HG03432 (cell line): ENCODE data around the gene NHERF1.
A peak's percentile ranks its signal among the peaks of the same experiment; 100 is the strongest.

Experiments
- ATAC-seq: cut with Tn5 transposase; IDR thresholded peaks from one replicate; pipeline ENCODE4 v1.9.1; 2021; ENCODE audit warnings: mild to moderate bottlenecking, moderate library complexity; ENCODE audit not compliant: unreplicated experiment

NHERF1 gene

GRCh38 chr17:74748529-74749278 lies at the start of gene NHERF1:
Gene NHERF1 (plus strand): TSS chr17:74748628. CDS start chr17:74748847, 219 bp downstream.
- peak; percentile 86 for ATAC-seq

- ATAC-seq, result no peak
Observed at GRCh38 chr17:74699236-74699635, 49.2 kb upstream of the NHERF1 start.

- no peak for ATAC-seq
Observed at GRCh38 chr17:74702116-74702871, 46.1 kb upstream of the NHERF1 start.

GRCh38 chr17:74703311-74703710 lies 45.1 kb upstream of the NHERF1 start:
- no peak for ATAC-seq

GRCh38 chr17:74704544-74704943 lies 43.9 kb upstream of the NHERF1 start:
- no peak for ATAC-seq

- no peak for ATAC-seq
Observed at GRCh38 chr17:74711058-74711824, 37.2 kb upstream of the NHERF1 start.

- no peak for ATAC-seq
Observed at GRCh38 chr17:74712301-74712700, 36.1 kb upstream of the NHERF1 start.

- no peak for ATAC-seq
Observed at GRCh38 chr17:74712756-74713155, 35.7 kb upstream of the NHERF1 start, which contains the start of gene CD300LF. Gene CD300LF (minus strand): TSS chr17:74712923. CDS start chr17:74712866, 57 bp downstream.

- ATAC-seq, result no peak
Observed at GRCh38 chr17:74713171-74713755, 35.2 kb upstream of the NHERF1 start.

GRCh38 chr17:74715144-74715543 lies 33.3 kb upstream of the NHERF1 start:
- no peak for ATAC-seq

- ATAC-seq, result no peak
Observed at GRCh38 chr17:74720506-74720905, 27.9 kb upstream of the NHERF1 start.

- ATAC-seq, result no peak
Observed at GRCh38 chr17:74722782-74723181, 25.6 kb upstream of the NHERF1 start.

- no peak for ATAC-seq
Observed at GRCh38 chr17:74723891-74724290, 24.5 kb upstream of the NHERF1 start.

- no peak for ATAC-seq
Observed at GRCh38 chr17:74725111-74725510, 23.3 kb upstream of the NHERF1 start.

- no peak for ATAC-seq
Observed at GRCh38 chr17:74728033-74728701, 20.3 kb upstream of the NHERF1 start.

GRCh38 chr17:74728702-74729075 lies 19.7 kb upstream of the NHERF1 start:
- no peak for ATAC-seq

- no peak for ATAC-seq
Observed at GRCh38 chr17:74729368-74729767, 19.1 kb upstream of the NHERF1 start.

- ATAC-seq, result no peak
Observed at GRCh38 chr17:74729866-74730265, 18.6 kb upstream of the NHERF1 start.

- ATAC-seq, result no peak
Observed at GRCh38 chr17:74730491-74731346, 17.7 kb upstream of the NHERF1 start.

GRCh38 chr17:74731347-74731605 lies 17.2 kb upstream of the NHERF1 start:
- no peak for ATAC-seq
